GM12878 (cell line): ENCODE measurements around the gene RSRC1. TPM values are rescaled to one million over a fixed set of nuclear protein-coding genes. Genes with fewer than 3 reads are reported as not detected.
A peak's percentile ranks its signal among the peaks of the same experiment; 100 is the strongest.

Source experiments
- ATAC-seq: fragments of 200-7000 bp; cut with Tn5 transposase; 3 replicates; pipeline ENCODE4 v1.9.1; 2020; ENCODE audit warnings: mild to moderate bottlenecking, moderate library complexity
- BruUV-seq: library from RNA; stranded (reverse); fragments of 400-500 nt; replicated peaks from 2 replicates; lab custom pipeline; 2021; lab: Mats Ljungman, UMichigan
- CTCF ChIA-PET: fragments of 300-600 bp; sonication (Branson Sonifier 250); formaldehyde crosslinking; extraction: SDS; loops from one replicate; lab custom pipeline; 2021; ENCODE audit warnings: inconsistent platforms; lab: Yijun Ruan, JAX
- POLR2A ChIA-PET: fragments of 350-600 bp; formaldehyde crosslinking; extraction: SDS; loops from one replicate; lab custom pipeline; 2021; ENCODE audit warnings: inconsistent platforms; lab: Charles Lee
- RAD21 ChIA-PET: fragments of 300-600 bp; sonication (Branson Sonifier 250); formaldehyde crosslinking; loops from one replicate; lab custom pipeline; 2023; ENCODE audit warnings: antibody characterized with exemption; ENCODE audit not compliant: unreplicated experiment; lab: Charles Lee
- SMC1A ChIA-PET: fragments of 300-600 bp; sonication (Branson Sonifier 250); formaldehyde crosslinking; loops from one replicate; lab custom pipeline; 2023; ENCODE audit not compliant: unreplicated experiment, uncharacterized antibody; lab: Charles Lee
- DNase-seq: peaks from one replicate; pipeline ENCODE4 v3.0.0-alpha.2; 2011; ENCODE audit warnings: low read depth, low spot score
- FAIRE-seq: peaks from 3 replicates; lab custom pipeline; 2011; peaks lifted over from hg19 to GRCh38; lab: Jason Lieb, UNC
- H2AFZ ChIP-seq: 2 replicates; pipeline ENCODE4 v1.6.0; 2011; ENCODE audit warnings: low read depth, low read length, control low read depth; ENCODE audit not compliant: control insufficient read depth
- H3K27ac ChIP-seq: 2 replicates; pipeline ENCODE4 v1.5.1; 2011; ENCODE audit warnings: control low read depth; ENCODE audit not compliant: control insufficient read depth, insufficient read depth
- H3K27me3 ChIP-seq, 2 experiments: replicated peaks in 1 of 2; 2 replicates each; pipeline versions ENCODE4 v1.6.0 to v1.6.1; 2011; ENCODE audit warnings: low read length in 1 of 2; ENCODE audit not compliant: control insufficient read depth in 2 of 2, insufficient read depth in 2 of 2
- H3K36me3 ChIP-seq, 2 experiments: 2 replicates each; pipeline ENCODE4 v1.5.1; 2011; ENCODE audit warnings: low read length in 1 of 2; ENCODE audit not compliant: control insufficient read depth in 2 of 2, insufficient read depth in 2 of 2
- H3K4me1 ChIP-seq: 2 replicates; pipeline ENCODE4 v1.6.1; 2011; ENCODE audit warnings: mild to moderate bottlenecking, low read length, moderate library complexity, mixed read lengths; ENCODE audit not compliant: control insufficient read depth, insufficient read depth
- H3K4me2 ChIP-seq: 2 replicates; pipeline ENCODE4 v1.6.0; 2011; ENCODE audit warnings: control low read depth; ENCODE audit not compliant: control insufficient read depth, insufficient read depth
- H3K4me3 ChIP-seq: fragments of 200-600 bp; sonication (generic); 2 replicates; pipeline ENCODE4 v1.5.1; 2016
- H3K79me2 ChIP-seq: 2 replicates; pipeline ENCODE4 v1.6.0; 2011; ENCODE audit warnings: low read length; ENCODE audit not compliant: control insufficient read depth, insufficient read depth
- H3K9ac ChIP-seq: 2 replicates; pipeline ENCODE4 v1.8.0; 2011; ENCODE audit warnings: low read length, control low read depth, mixed read lengths; ENCODE audit not compliant: control insufficient read depth, insufficient read depth
- H3K9me3 ChIP-seq: replicated peaks from 3 replicates; pipeline ENCODE4 v1.5.1; 2011; ENCODE audit warnings: mild to moderate bottlenecking, low read length; ENCODE audit not compliant: control insufficient read depth, insufficient read depth
- H4K20me1 ChIP-seq: 2 replicates; pipeline ENCODE4 v1.6.0; 2011; ENCODE audit not compliant: control insufficient read depth, insufficient read depth
- BHLHE40 ChIP-seq, 2 experiments: fragments of 450-650 bp in 1 of 2; IDR thresholded peaks; 2 replicates each; pipeline ENCODE4 v1.6.1; 2011 to 2017; ENCODE audit warnings: low read depth in 2 of 2, borderline replicate concordance in 1 of 2, improper control_type of control experiment in 1 of 2, low read length in 1 of 2, mild to moderate bottlenecking in 1 of 2
- CTCF ChIP-seq, 3 experiments: IDR thresholded peaks in 2 of 3; conservative IDR thresholded peaks in 1 of 3; 2 replicates each; pipeline ENCODE4 v1.5.1; 2011; ENCODE audit warnings: low read depth in 3 of 3, low read length in 3 of 3, mild to moderate bottlenecking in 3 of 3, control low read depth in 2 of 3, moderate library complexity in 2 of 3, inconsistent platforms in 1 of 3, mixed read lengths in 1 of 3; ENCODE audit not compliant: control insufficient read depth in 2 of 3, insufficient read depth in 1 of 3; ENCODE audit errors: extremely low read depth in 1 of 3
- E2F8 ChIP-seq: fragments of 450-650 bp; IDR thresholded peaks from 2 replicates; pipeline ENCODE4 v1.6.1; 2018; ENCODE audit warnings: mild to moderate bottlenecking, low read depth, moderate library complexity; ENCODE audit not compliant: partially characterized antibody
- FOXM1 ChIP-seq: IDR thresholded peaks from 2 replicates; pipeline ENCODE4 v1.6.1; 2012; ENCODE audit warnings: low read depth, mild to moderate bottlenecking, inconsistent platforms, low read length, moderate library complexity
- MTA2 ChIP-seq: fragments of 450-650 bp; IDR thresholded peaks from 2 replicates; pipeline ENCODE4 v1.6.1; 2016; ENCODE audit warnings: low read depth, mild to moderate bottlenecking, moderate library complexity
- REST ChIP-seq: IDR thresholded peaks from 2 replicates; pipeline ENCODE4 v1.6.1; 2012; ENCODE audit warnings: mild to moderate bottlenecking, low read depth, low read length
- STAT3 ChIP-seq: IDR thresholded peaks from 2 replicates; pipeline ENCODE4 v1.6.1; 2011; ENCODE audit warnings: low read depth, low read length, improper control_type of control experiment
- TCF3 ChIP-seq: IDR thresholded peaks from 2 replicates; pipeline ENCODE4 v1.6.1; 2012; ENCODE audit warnings: low read depth, mild to moderate bottlenecking, low read length, borderline replicate concordance; ENCODE audit not compliant: insufficient read depth
- WGBS: methylation state at CpG from one replicate; pipeline ENCODE4 v1.1.6; 2016; ENCODE audit warnings: low lambda C conversion rate; ENCODE audit not compliant: insufficient replicate concordance, insufficient coverage; ENCODE audit errors: missing lambda C conversion rate; 5-methylcytosine and 5-hydroxymethylcytosine counted together
- in situ Hi-C: fragments of 300-500 bp; cut with MboI; formaldehyde crosslinking; loops from 9 replicates; pipeline ENCODE4 v1.14.3; 2018; ENCODE audit warnings: mixed read lengths
- intact Hi-C: fragments of 100-400 bp; cut with micrococcal nuclease; formaldehyde crosslinking; loops from one replicate; pipeline ENCODE4 v1.14.2; 2022; ENCODE audit not compliant: unreplicated experiment
- polyA plus RNA-seq, 11 experiments: library from polyadenylated mRNA; depleted of rRNA in 4 of 11; unstranded in 6 of 11; stranded (reverse) in 5 of 11; fragments of >200 nt; fragmentation: Nextera tagmentation in 4 of 11; fragmentation: Illumina TruSeq in 1 of 11; extraction: Ambion mirVana in 4 of 11; extraction: Trizol in 1 of 11; gene quantifications; 1 replicate in 1 of 11; 2 replicates in 10 of 11; pipeline versions ENCODE4 v1.2.1 to v1.2.3, GENCODE V29; 2011 to 2016; ENCODE audit warnings: inconsistent platforms in 2 of 11, missing spikeins in 2 of 11, low read depth in 1 of 11
- total RNA-seq, 4 experiments: library from RNA; depleted of rRNA in 3 of 4; stranded (reverse); fragments of >200 nt in 3 of 4; fragmentation: Illumina TruSeq in 1 of 4; extraction: Trizol in 1 of 4; gene quantifications; 2 replicates each; pipeline versions ENCODE4 v1.2.1 to v1.2.3, GENCODE V29; 2013 to 2021

RSRC1 gene
- total and polyA plus RNA-seq, 10 of the 15 experiments (the other 5 are each of a cell fraction or from before 2014, with no cell fraction given), result 16.4 to 85.9 (median 42.0) TPM

- TF ChIP-seq REST, result no peak
These were observed 16.4 kb upstream of the RSRC1 start (continued) for GRCh38 chr3:158093526-158093925.

- Histone ChIP-seq H3K4me1 (peaks cover 6% of the 10 kb centered on the region; the same call in 1 of the 2 replicates), H3K4me2 (peak overlapping the region; percentile 60; the same call in 1 of the 2 replicates), H4K20me1 (no peaks in the 10 kb centered on the region), H3K36me3 (no peaks in the 10 kb centered on the region), H3K4me3 (no peak overlapping the region; the same call in 1 of the 2 replicates), H3K9me3 (no peaks in the 10 kb centered on the region; the same call in 2 of the 3 replicates), H3K79me2 (no peaks in the 10 kb centered on the region), H3K27ac (no peak overlapping the region), H2AFZ (no peak overlapping the region), H3K9ac (no peak overlapping the region), H3K27me3 (peaks cover 2 to 12% of the 10 kb centered on the region in 2 experiments)
- ChIA-PET SMC1A (interaction anchor here (0.9 to 1.6 kb wide), 3 partner anchors 14 to 262 kb away, joined by 3 to 5 read pairs (median 5); partner anchors contain the start of gene RSRC1), RAD21 (interaction anchor here (0.8 to 3.8 kb wide), 4 partner anchors 12 to 339 kb away, joined by 3 to 19 read pairs (median 7); partner anchors contain the start of genes RSRC1 and SHOX2), POLR2A (interaction anchor here (0.5 kb wide), 1 partner anchor 19 kb away, joined by 4 read pairs; no protein-coding TSS in a partner anchor), CTCF (interaction anchor here (0.5 to 3.4 kb wide), 9 partner anchors 8 to 496 kb away, joined by 3 to 18 read pairs (median 3); partner anchors contain the start of gene RSRC1)
- BruUV-seq, result no TSS peak
- intact Hi-C loops, result loop anchor here (5.0 kb wide), 1 partner anchor 218 kb away; no protein-coding TSS in a partner anchor
- no peak for DNase-seq
- no peak for FAIRE-seq
- in situ Hi-C loops, result no loop called here
- peak; percentile 59 for ATAC-seq
- 26% methylated on average over 65 of the region's 66 CpGs for WGBS
- TF ChIP-seq TCF3 (no peak), E2F8 (no peak), BHLHE40 (IDR thresholded peaks at IDR 0.05; ENCODE audit: borderline replicate concordance in 1 of 2, low read depth in 2 of 2, low read length in 1 of 2) (peak; percentile 11 to 32; a peak in 1 of 4 replicates), STAT3 (no peak), FOXM1 (no peak), MTA2 (no peak), CTCF (IDR thresholded peaks at IDR 0.05 in 2 of 3, conservative IDR thresholded peaks at IDR 0.05 in 1 of 3; ENCODE audit: control insufficient read depth in 2 of 3, extremely low read depth in 1 of 3, insufficient read depth in 1 of 3, low read depth in 3 of 3, low read length in 3 of 3) (peak in 2 of 3 experiments; percentile 31 to 37; a peak in 3 of 6 replicates)
These were observed 15.4 kb upstream of the RSRC1 start for GRCh38 chr3:158094235-158095110.
